Embryonic facial prominence (tissue), 1 donor: ENCODE measurements around the gene RAB44.
A peak's percentile ranks its signal among the peaks of the same experiment; 100 is the strongest.

Experiments
- DNase-seq: peaks from one replicate; pipeline ENCODE4 v3.0.0-alpha.2; 2016; ENCODE audit errors: extremely low spot score

RAB44 gene

GRCh38 chr6:36669002-36669401 is 28.6 kb upstream of the RAB44 start:
- no peak for DNase-seq

GRCh38 chr6:36670271-36670670 is 27.4 kb upstream of the RAB44 start:
- DNase-seq: no peak

- DNase-seq: no peak
These were observed 25.8 kb upstream of the RAB44 start for GRCh38 chr6:36671687-36672375.

GRCh38 chr6:36673882-36674281 is 23.7 kb upstream of the RAB44 start:
- no peak for DNase-seq

- no peak for DNase-seq
These were observed 22.7 kb upstream of the RAB44 start for GRCh38 chr6:36674942-36675341.

GRCh38 chr6:36676141-36677058 is 21.2 kb upstream of the RAB44 start:
- no peak for DNase-seq

- DNase-seq: no peak
These were observed 20.4 kb upstream of the RAB44 start for GRCh38 chr6:36677059-36677749.

GRCh38 chr6:36677753-36678487 is 19.7 kb upstream of the RAB44 start:
- no peak for DNase-seq

GRCh38 chr6:36678488-36679042 is 19.1 kb upstream of the RAB44 start, which contains the start of gene CDKN1A:
Gene CDKN1A (plus strand): TSS chr6:36678714. CDS start chr6:36684102, 5,388 bp downstream.
- DNase-seq: peak; percentile 62

- DNase-seq: no peak
These were observed 18.4 kb upstream of the RAB44 start for GRCh38 chr6:36679043-36679833.

- DNase-seq: no peak
These were observed 15.1 kb upstream of the RAB44 start for GRCh38 chr6:36682328-36683144.

- DNase-seq: no peak
These were observed 14.4 kb upstream of the RAB44 start for GRCh38 chr6:36683145-36683655.

- DNase-seq: no peak
These were observed 13.8 kb upstream of the RAB44 start for GRCh38 chr6:36683656-36684446.

- no peak for DNase-seq
These were observed 13.2 kb upstream of the RAB44 start for GRCh38 chr6:36684447-36684812.

GRCh38 chr6:36685166-36685924 is 12.3 kb upstream of the RAB44 start:
- DNase-seq: no peak

- no peak for DNase-seq
These were observed 11.5 kb upstream of the RAB44 start for GRCh38 chr6:36685926-36686667.
